PC-3 (cell line): Measurements from ENCODE around the gene C11orf54. TPM values are rescaled to one million over a fixed set of nuclear protein-coding genes. Genes with fewer than 3 reads are reported as not detected.

Source experiments
- ATAC-seq: fragments of 200-7000 bp; cut with Tn5 transposase; 2 replicates; pipeline ENCODE4 v1.9.1; 2020; ENCODE audit warnings: mild to moderate bottlenecking, moderate library complexity
- BruUV-seq: library from RNA; stranded (reverse); fragments of 400-500 nt; replicated peaks from 2 replicates; lab custom pipeline; 2021; lab: Mats Ljungman, UMichigan
- CTCF ChIA-PET: fragments of 300-600 bp; sonication (Branson Sonifier 250); formaldehyde crosslinking; loops from one replicate; lab custom pipeline; 2022; ENCODE audit warnings: antibody characterized with exemption; lab: Charles Lee
- POLR2A ChIA-PET: fragments of 300-600 bp; sonication (Branson Sonifier 250); formaldehyde crosslinking; loops from one replicate; lab custom pipeline; 2022; ENCODE audit warnings: antibody characterized with exemption; ENCODE audit not compliant: unreplicated experiment; lab: Charles Lee
- DNase-seq: peaks from one replicate; pipeline ENCODE4 v3.0.0-alpha.2; 2015
- H2AFZ ChIP-seq: fragments of 300-600 bp; sonication (generic); 2 replicates; pipeline ENCODE4 v1.6.0; 2016; ENCODE audit warnings: antibody characterized with exemption, low read length
- H3F3A ChIP-seq: fragments of 300-600 bp; sonication (generic); one replicate; pipeline ENCODE4 v1.6.0; 2017; ENCODE audit warnings: antibody characterized with exemption, low read length, control low read depth, mild to moderate bottlenecking; ENCODE audit not compliant: unreplicated experiment
- H3K27ac ChIP-seq: fragments of 300-600 bp; sonication (generic); 2 replicates; pipeline ENCODE4 v1.5.1; 2016; ENCODE audit warnings: mild to moderate bottlenecking, low read length
- H3K27me3 ChIP-seq: fragments of 300-600 bp; sonication (generic); 2 replicates; pipeline ENCODE4 v1.6.1; 2016; ENCODE audit warnings: low read length, mixed read lengths
- H3K36me3 ChIP-seq: fragments of 300-600 bp; sonication (generic); 2 replicates; pipeline ENCODE4 v1.6.1; 2016; ENCODE audit warnings: low read depth, mixed run types, low read length, mixed read lengths
- H3K4me1 ChIP-seq: fragments of 300-600 bp; sonication (generic); 2 replicates; pipeline ENCODE4 v1.5.1; 2016; ENCODE audit warnings: low read length; ENCODE audit not compliant: insufficient read depth
- H3K4me2 ChIP-seq: fragments of 300-600 bp; sonication (generic); 2 replicates; pipeline ENCODE4 v1.6.0; 2016; ENCODE audit warnings: low read length
- H3K4me3 ChIP-seq: fragments of 300-600 bp; sonication (generic); 2 replicates; pipeline ENCODE4 v1.5.1; 2016; ENCODE audit warnings: mild to moderate bottlenecking, low read length, mixed read lengths
- H3K79me2 ChIP-seq: fragments of 300-600 bp; sonication (generic); 2 replicates; pipeline ENCODE4 v1.6.1; 2017; ENCODE audit warnings: low read length, mixed read lengths
- H3K9ac ChIP-seq: fragments of 300-600 bp; sonication (generic); 2 replicates; pipeline ENCODE4 v1.6.0; 2016; ENCODE audit warnings: mild to moderate bottlenecking, low read length
- H3K9me2 ChIP-seq: fragments of 300-600 bp; sonication (generic); replicated peaks from 2 replicates; pipeline ENCODE4 v1.6.1; 2016; ENCODE audit warnings: mixed run types, low read length, mixed read lengths
- H3K9me3 ChIP-seq: fragments of 300-600 bp; sonication (generic); 2 replicates; pipeline ENCODE4 v1.6.1; 2016; ENCODE audit warnings: low read length, mixed read lengths
- H4K20me1 ChIP-seq: fragments of 300-600 bp; sonication (generic); 2 replicates; pipeline ENCODE4 v1.6.1; 2016; ENCODE audit warnings: low read length, mixed read lengths
- EZH2 ChIP-seq: fragments of 300-600 bp; sonication (generic); IDR thresholded peaks from one replicate; pipeline ENCODE4 v1.6.1; 2017; ENCODE audit warnings: antibody characterized with exemption, mild to moderate bottlenecking, low read length; ENCODE audit not compliant: unreplicated experiment
- EZH2phosphoT487 ChIP-seq: fragments of 300-600 bp; sonication (generic); IDR thresholded peaks from 2 replicates; pipeline ENCODE4 v1.6.1; 2018; ENCODE audit warnings: mild to moderate bottlenecking, antibody characterized with exemption, low read length, borderline replicate concordance
- intact Hi-C: fragments of 100-400 bp; cut with micrococcal nuclease; formaldehyde crosslinking; loops from 2 replicates; pipeline ENCODE4 v1.9.0; 2023
- total RNA-seq: library from RNA; depleted of rRNA; stranded (reverse); fragments of >200 nt; gene quantifications from 2 replicates; pipeline ENCODE4 v1.2.3, GENCODE V29; 2014
- TF ChIP-seq, protein P1 (sequence below): fragments of 300-600 bp; sonication (generic); conservative IDR thresholded peaks from 2 replicates; pipeline ENCODE4 v1.5.1; 2017; ENCODE audit warnings: antibody characterized with exemption, low read depth, mild to moderate bottlenecking, low read length

Gene C11orf54
- total RNA-seq, 1 experiment from 2014 or later, result 24.3 TPM

DNA sequence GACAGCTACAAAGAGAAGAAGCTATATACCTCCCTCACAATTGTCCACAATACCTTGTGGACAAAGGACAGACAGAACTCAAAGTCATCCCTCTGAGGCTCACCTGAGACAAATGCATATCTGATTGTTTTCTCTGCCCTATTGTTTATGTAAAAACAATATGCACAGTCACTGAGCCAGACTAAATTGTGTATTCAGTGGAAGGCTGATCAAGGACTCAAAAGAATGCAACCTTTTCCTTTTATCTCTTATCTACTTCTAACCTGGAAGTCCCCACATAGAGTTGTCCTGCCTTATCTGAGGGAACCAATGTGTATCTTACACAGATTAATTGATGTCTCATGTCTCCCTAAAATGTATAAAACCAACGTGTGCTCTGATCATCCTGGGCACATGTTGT, 28.7 kb downstream of the C11orf54 start:
- TF ChIP-seq EZH2phosphoT487 (no peak), EZH2 (no peak)
- TF ChIP-seq, protein P1, sequence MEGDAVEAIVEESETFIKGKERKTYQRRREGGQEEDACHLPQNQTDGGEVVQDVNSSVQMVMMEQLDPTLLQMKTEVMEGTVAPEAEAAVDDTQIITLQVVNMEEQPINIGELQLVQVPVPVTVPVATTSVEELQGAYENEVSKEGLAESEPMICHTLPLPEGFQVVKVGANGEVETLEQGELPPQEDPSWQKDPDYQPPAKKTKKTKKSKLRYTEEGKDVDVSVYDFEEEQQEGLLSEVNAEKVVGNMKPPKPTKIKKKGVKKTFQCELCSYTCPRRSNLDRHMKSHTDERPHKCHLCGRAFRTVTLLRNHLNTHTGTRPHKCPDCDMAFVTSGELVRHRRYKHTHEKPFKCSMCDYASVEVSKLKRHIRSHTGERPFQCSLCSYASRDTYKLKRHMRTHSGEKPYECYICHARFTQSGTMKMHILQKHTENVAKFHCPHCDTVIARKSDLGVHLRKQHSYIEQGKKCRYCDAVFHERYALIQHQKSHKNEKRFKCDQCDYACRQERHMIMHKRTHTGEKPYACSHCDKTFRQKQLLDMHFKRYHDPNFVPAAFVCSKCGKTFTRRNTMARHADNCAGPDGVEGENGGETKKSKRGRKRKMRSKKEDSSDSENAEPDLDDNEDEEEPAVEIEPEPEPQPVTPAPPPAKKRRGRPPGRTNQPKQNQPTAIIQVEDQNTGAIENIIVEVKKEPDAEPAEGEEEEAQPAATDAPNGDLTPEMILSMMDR, result no peak
- Histone ChIP-seq H3K27me3 (no peaks in the 10 kb centered on the region), H3K4me2 (no peak overlapping the region), H3K27ac (no peak overlapping the region), H2AFZ (no peak overlapping the region), H3K9me2 (no peaks in the 10 kb centered on the region), H3F3A (no peaks in the 10 kb centered on the region), H3K9ac (no peak overlapping the region), H3K36me3 (no peaks in the 10 kb centered on the region), H3K79me2 (no peaks in the 10 kb centered on the region), H4K20me1 (no peaks in the 10 kb centered on the region; the same call in 1 of the 2 replicates), H3K4me3 (no peak overlapping the region), H3K4me1 (peaks cover 14% of the 10 kb centered on the region), H3K9me3 (no peaks in the 10 kb centered on the region)
- ATAC-seq (no peak), DNase-seq (no peak)
- ChIA-PET POLR2A (no interaction called here), CTCF (no interaction called here)
- intact Hi-C loops, result no loop called here
- no TSS peak for BruUV-seq

DNA sequence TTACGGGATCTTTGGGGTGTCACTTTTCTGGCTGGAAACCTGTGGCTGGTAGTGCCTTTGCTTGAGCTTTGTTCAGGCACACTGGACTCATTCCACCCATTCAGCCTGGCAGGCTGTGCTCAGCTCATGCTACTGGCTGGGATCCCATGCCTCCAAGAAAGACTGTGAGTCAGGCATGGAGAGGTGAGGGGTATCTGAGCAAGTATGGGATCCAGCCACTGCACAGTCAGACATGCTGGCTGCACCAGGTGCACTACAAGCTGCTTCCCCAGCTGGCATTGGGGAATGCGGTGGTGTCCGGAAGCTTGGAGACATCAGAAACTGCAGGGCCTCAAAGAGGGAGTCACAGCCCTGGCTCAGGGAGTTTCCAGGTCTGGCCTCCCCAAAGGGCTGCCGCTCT, 30.7 kb downstream of the C11orf54 start:
- Histone ChIP-seq H2AFZ (no peak overlapping the region), H3K9ac (no peak overlapping the region), H3K9me2 (no peaks in the 10 kb centered on the region), H3K4me2 (no peak overlapping the region), H3K79me2 (no peaks in the 10 kb centered on the region), H3K4me1 (peaks cover 3% of the 10 kb centered on the region), H3K27me3 (no peaks in the 10 kb centered on the region), H3K36me3 (no peaks in the 10 kb centered on the region), H3K9me3 (no peaks in the 10 kb centered on the region), H3F3A (no peaks in the 10 kb centered on the region), H4K20me1 (no peaks in the 10 kb centered on the region), H3K4me3 (no peak overlapping the region), H3K27ac (no peak overlapping the region)
- intact Hi-C loops, result no loop called here
- POLR2A ChIA-PET, result no interaction called here
- ATAC-seq, result no peak
- no peak for DNase-seq
- TF ChIP-seq EZH2 (no peak), EZH2phosphoT487 (no peak)
- TF ChIP-seq, protein P1, result no peak
- no TSS peak for BruUV-seq
- CTCF ChIA-PET, result no interaction called here

DNA sequence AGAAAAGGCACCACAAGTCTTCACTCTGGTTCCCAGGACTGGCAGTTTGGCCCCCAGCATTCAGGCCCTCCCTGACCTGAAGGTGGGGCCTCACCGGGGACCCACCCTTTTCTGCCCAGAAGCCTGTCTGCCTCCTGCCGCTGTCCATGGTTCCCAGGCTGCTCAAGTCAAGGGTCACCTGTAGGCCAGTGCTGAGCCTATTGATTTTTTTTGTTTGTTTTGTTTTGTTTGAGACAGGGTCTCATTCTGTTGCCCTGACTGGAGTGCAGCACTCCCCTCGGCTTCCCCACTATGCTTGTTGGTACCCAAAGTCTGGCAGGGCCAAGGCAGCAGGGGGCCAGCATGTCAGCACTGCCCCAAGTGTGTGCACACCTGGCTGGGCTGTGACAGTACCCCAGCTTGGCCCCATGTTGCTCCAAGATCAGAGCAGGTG, 31.6 kb downstream of the C11orf54 start:
- TF ChIP-seq EZH2phosphoT487 (no peak), EZH2 (no peak)
- TF ChIP-seq, protein P1, result no peak
- ATAC-seq, result no peak
- no TSS peak for BruUV-seq

More for the DNA sequence above, 31.6 kb downstream of the C11orf54 start:
- no peak overlapping the region for H2AFZ ChIP-seq
- ChIA-PET CTCF (no interaction called here), POLR2A (no interaction called here)
- no peaks in the 10 kb centered on the region for H3K36me3 ChIP-seq
- H4K20me1 ChIP-seq, result no peaks in the 10 kb centered on the region
- no peak overlapping the region for H3K9ac ChIP-seq
- no peaks in the 10 kb centered on the region for H3K27me3 ChIP-seq
- intact Hi-C loops, result no loop called here
- no peak for DNase-seq
- no peaks in the 10 kb centered on the region for H3K4me1 ChIP-seq
- H3K27ac ChIP-seq, result no peak overlapping the region
- H3K9me3 ChIP-seq, result no peaks in the 10 kb centered on the region
- no peaks in the 10 kb centered on the region for H3F3A ChIP-seq
- H3K79me2 ChIP-seq, result no peaks in the 10 kb centered on the region
- H3K4me2 ChIP-seq, result no peak overlapping the region
- H3K4me3 ChIP-seq, result no peak overlapping the region
- no peaks in the 10 kb centered on the region for H3K9me2 ChIP-seq
